A673 (cell line): ENCODE data around the gene CD19. TPM values are rescaled to one million over a fixed set of nuclear protein-coding genes. Genes with fewer than 3 reads are reported as not detected.

Experiments
- BruUV-seq: library from RNA; stranded (reverse); fragments of 400-500 nt; replicated peaks from 2 replicates; lab custom pipeline; 2021; lab: Mats Ljungman, UMichigan
- CTCF ChIA-PET: fragments of 300-600 bp; sonication (Branson Sonifier 250); formaldehyde crosslinking; loops from one replicate; lab custom pipeline; 2022; ENCODE audit warnings: antibody characterized with exemption; lab: Charles Lee
- POLR2A ChIA-PET: fragments of 300-600 bp; sonication (Branson Sonifier 250); formaldehyde crosslinking; loops from one replicate; lab custom pipeline; 2022; ENCODE audit warnings: antibody characterized with exemption; ENCODE audit not compliant: low non-redundant PET; lab: Charles Lee
- DNase-seq: peaks from one replicate; pipeline ENCODE4 v3.0.0-alpha.2; 2015; ENCODE audit warnings: low spot score
- H3K27ac ChIP-seq: fragments of 200-600 bp; sonication (generic); 2 replicates; pipeline ENCODE4 v1.5.1; 2016; ENCODE audit warnings: mixed run types, low read depth, mild to moderate bottlenecking, mixed read lengths, antibody characterized with exemption, low read length; ENCODE audit not compliant: poor library complexity, severe bottlenecking
- H3K27me3 ChIP-seq: fragments of 200-600 bp; sonication (generic); replicated peaks from 2 replicates; pipeline ENCODE4 v1.6.1; 2017; ENCODE audit warnings: mixed run types, low read depth, mild to moderate bottlenecking, mixed read lengths, antibody characterized with exemption, low read length; ENCODE audit not compliant: insufficient read depth, poor library complexity
- H3K36me3 ChIP-seq: fragments of 200-600 bp; sonication (generic); 2 replicates; pipeline ENCODE4 v1.6.1; 2016; ENCODE audit warnings: mixed run types, mild to moderate bottlenecking, mixed read lengths, antibody characterized with exemption, low read length; ENCODE audit not compliant: insufficient read depth, poor library complexity, severe bottlenecking
- H3K4me1 ChIP-seq: fragments of 200-600 bp; sonication (generic); 2 replicates; pipeline ENCODE4 v1.6.1; 2017; ENCODE audit warnings: mixed run types, mild to moderate bottlenecking, mixed read lengths, antibody characterized with exemption, low read length; ENCODE audit not compliant: insufficient read depth, poor library complexity, severe bottlenecking
- H3K4me3 ChIP-seq: fragments of 200-600 bp; sonication (generic); 2 replicates; pipeline ENCODE4 v1.5.1; 2016; ENCODE audit warnings: low read depth, mixed run types, mild to moderate bottlenecking, mixed read lengths, low read length; ENCODE audit not compliant: poor library complexity, severe bottlenecking
- H3K9me3 ChIP-seq: fragments of 200-600 bp; sonication (generic); 2 replicates; pipeline ENCODE4 v1.6.1; 2016; ENCODE audit warnings: mixed run types, low read depth, mild to moderate bottlenecking, mixed read lengths, antibody characterized with exemption, low read length; ENCODE audit not compliant: poor library complexity, severe bottlenecking
- CTCF ChIP-seq: fragments of 300-800, 200-600 bp; sonication (generic); conservative IDR thresholded peaks from 2 replicates; pipeline ENCODE4 v1.5.1; 2017; ENCODE audit warnings: low read depth, mild to moderate bottlenecking, antibody characterized with exemption, low read length, moderate library complexity, mixed read lengths
- EZH2 ChIP-seq: fragments of 200-600 bp; sonication (generic); IDR thresholded peaks from 2 replicates; pipeline ENCODE4 v1.6.1; 2017; ENCODE audit warnings: borderline replicate concordance, low read depth, mild to moderate bottlenecking, mixed read lengths, antibody characterized with exemption, low read length; ENCODE audit not compliant: poor library complexity, severe bottlenecking
- intact Hi-C: fragments of 100-400 bp; cut with micrococcal nuclease; formaldehyde crosslinking; loops from one replicate; pipeline ENCODE4 v1.10.0; 2022; ENCODE audit not compliant: unreplicated experiment
- total RNA-seq: library from RNA; stranded (reverse); gene quantifications from 2 replicates; pipeline ENCODE4 v1.2.3, GENCODE V29; 2021

CD19 gene
- total RNA-seq, 1 experiment from 2014 or later: not detected

- intact Hi-C loops: no loop called here
- Histone ChIP-seq H3K27me3 (no peaks in the 10 kb centered on the region), H3K36me3 (no peaks in the 10 kb centered on the region), H3K4me1 (no peaks in the 10 kb centered on the region), H3K27ac (no peak overlapping the region), H3K9me3 (no peaks in the 10 kb centered on the region), H3K4me3 (no peak overlapping the region)
- ChIA-PET CTCF (no interaction called here), POLR2A (no interaction called here)
- no TSS peak for BruUV-seq
- DNase-seq: no peak
- TF ChIP-seq CTCF (no peak), EZH2 (no peak)
These were observed 33.9 kb upstream of the CD19 start for GRCh38 chr16:28897826-28898225.

- H3K36me3 ChIP-seq: no peaks in the 10 kb centered on the region
- no peaks in the 10 kb centered on the region for H3K27me3 ChIP-seq
- no peaks in the 10 kb centered on the region for H3K4me1 ChIP-seq
- H3K4me3 ChIP-seq: no peak overlapping the region
- intact Hi-C loops: no loop called here
- no TSS peak for BruUV-seq
- ChIA-PET CTCF (no interaction called here), POLR2A (no interaction called here)
- no peak for TF ChIP-seq CTCF
- TF ChIP-seq EZH2: no peak
- H3K9me3 ChIP-seq: no peaks in the 10 kb centered on the region
- H3K27ac ChIP-seq: no peak overlapping the region
- no peak for DNase-seq
These were observed 33.5 kb upstream of the CD19 start for GRCh38 chr16:28898266-28898665.

GRCh38 chr16:28898942-28899341 is 32.8 kb upstream of the CD19 start:
- Histone ChIP-seq H3K27ac (no peak overlapping the region), H3K36me3 (no peaks in the 10 kb centered on the region), H3K27me3 (no peaks in the 10 kb centered on the region), H3K4me1 (no peaks in the 10 kb centered on the region), H3K4me3 (no peak overlapping the region), H3K9me3 (no peaks in the 10 kb centered on the region)
- intact Hi-C loops: no loop called here
- ChIA-PET CTCF (no interaction called here), POLR2A (no interaction called here)
- no peak for DNase-seq
- no TSS peak for BruUV-seq
- TF ChIP-seq EZH2: no peak
- no peak for TF ChIP-seq CTCF
